Measurements from ENCODE around the gene GIPC3.

Gene GIPC3

GRCh38 chr19:3632098-3632497, 46.8 kb downstream of the GIPC3 start:
- Histone ChIP-seq H3K4me3 (ENCODE audit: insufficient read length, low read depth) (no peak overlapping the region), H3K9ac (ENCODE audit: insufficient read length, low read depth) (no peak overlapping the region), H3K4me1 (ENCODE audit: insufficient read depth, insufficient read length) (peaks cover 2% of the 10 kb centered on the region), H3K27me3 (ENCODE audit: insufficient read depth, insufficient read length) (no peaks in the 10 kb centered on the region), H3K36me3 (ENCODE audit: insufficient read depth, insufficient read length, low read length) (peaks cover 52% of the 10 kb centered on the region), H3K9me3 (ENCODE audit: insufficient read depth, low read length) (no peaks in the 10 kb centered on the region)
- no peak for TF ChIP-seq ZNF274 (IDR thresholded peaks at IDR 0.05; ENCODE audit: low read depth, low read length)
- no peak for TF ChIP-seq YY1 (IDR thresholded peaks at IDR 0.05; ENCODE audit: insufficient read depth, insufficient read length)
- TF ChIP-seq SUZ12 (IDR thresholded peaks at IDR 0.05; ENCODE audit: extremely low read depth, insufficient read depth, insufficient read length), result no peak
- no peak for DNase-seq (ENCODE audit: low read depth, low spot score)

GRCh38 chr19:3632739-3633558, 47.7 kb downstream of the GIPC3 start:
- H3K27me3 ChIP-seq (ENCODE audit: insufficient read depth, insufficient read length), result no peaks in the 10 kb centered on the region
- H3K36me3 ChIP-seq (ENCODE audit: insufficient read depth, insufficient read length, low read length), result peaks cover 59% of the 10 kb centered on the region
- H3K4me1 ChIP-seq (ENCODE audit: insufficient read depth, insufficient read length), result peaks cover 2% of the 10 kb centered on the region
- no peak overlapping the region for H3K9ac ChIP-seq (ENCODE audit: insufficient read length, low read depth)
- TF ChIP-seq SUZ12 (IDR thresholded peaks at IDR 0.05; ENCODE audit: extremely low read depth, insufficient read depth, insufficient read length) (no peak), YY1 (IDR thresholded peaks at IDR 0.05; ENCODE audit: insufficient read depth, insufficient read length) (no peak), ZNF274 (IDR thresholded peaks at IDR 0.05; ENCODE audit: low read depth, low read length) (no peak)
- DNase-seq (ENCODE audit: low read depth, low spot score), result no peak
- no peak overlapping the region for H3K4me3 ChIP-seq (ENCODE audit: insufficient read length, low read depth)
- H3K9me3 ChIP-seq (ENCODE audit: insufficient read depth, low read length), result no peaks in the 10 kb centered on the region

GRCh38 chr19:3633559-3633988, 48.3 kb downstream of the GIPC3 start:
- DNase-seq (ENCODE audit: low read depth, low spot score), result no peak
- Histone ChIP-seq H3K4me1 (ENCODE audit: insufficient read depth, insufficient read length) (peaks cover 2% of the 10 kb centered on the region), H3K9me3 (ENCODE audit: insufficient read depth, low read length) (no peaks in the 10 kb centered on the region), H3K9ac (ENCODE audit: insufficient read length, low read depth) (no peak overlapping the region), H3K4me3 (ENCODE audit: insufficient read length, low read depth) (no peak overlapping the region), H3K27me3 (ENCODE audit: insufficient read depth, insufficient read length) (no peaks in the 10 kb centered on the region), H3K36me3 (ENCODE audit: insufficient read depth, insufficient read length, low read length) (peaks cover 65% of the 10 kb centered on the region)
- TF ChIP-seq SUZ12 (IDR thresholded peaks at IDR 0.05; ENCODE audit: extremely low read depth, insufficient read depth, insufficient read length), result no peak
- no peak for TF ChIP-seq YY1 (IDR thresholded peaks at IDR 0.05; ENCODE audit: insufficient read depth, insufficient read length)
- TF ChIP-seq ZNF274 (IDR thresholded peaks at IDR 0.05; ENCODE audit: low read depth, low read length), result no peak

- Histone ChIP-seq H3K36me3 (ENCODE audit: insufficient read depth, insufficient read length, low read length) (peaks cover 75% of the 10 kb centered on the region), H3K4me1 (ENCODE audit: insufficient read depth, insufficient read length) (peaks cover 2% of the 10 kb centered on the region), H3K9me3 (ENCODE audit: insufficient read depth, low read length) (no peaks in the 10 kb centered on the region), H3K27me3 (ENCODE audit: insufficient read depth, insufficient read length) (no peaks in the 10 kb centered on the region), H3K4me3 (ENCODE audit: insufficient read length, low read depth) (no peak overlapping the region), H3K9ac (ENCODE audit: insufficient read length, low read depth) (peak overlapping the region; percentile 10)
- TF ChIP-seq SUZ12 (IDR thresholded peaks at IDR 0.05; ENCODE audit: extremely low read depth, insufficient read depth, insufficient read length), result no peak
- no peak for TF ChIP-seq YY1 (IDR thresholded peaks at IDR 0.05; ENCODE audit: insufficient read depth, insufficient read length)
- no peak for DNase-seq (ENCODE audit: low read depth, low spot score)
Measured at GRCh38 chr19:3634496-3635045, 49.3 kb downstream of the GIPC3 start.

- TF ChIP-seq ZNF274 (IDR thresholded peaks at IDR 0.05; ENCODE audit: low read depth, low read length) (no peak), SUZ12 (IDR thresholded peaks at IDR 0.05; ENCODE audit: extremely low read depth, insufficient read depth, insufficient read length) (no peak), YY1 (IDR thresholded peaks at IDR 0.05; ENCODE audit: insufficient read depth, insufficient read length) (no peak)
- Histone ChIP-seq H3K9ac (ENCODE audit: insufficient read length, low read depth) (no peak overlapping the region), H3K4me3 (ENCODE audit: insufficient read length, low read depth) (no peak overlapping the region), H3K27me3 (ENCODE audit: insufficient read depth, insufficient read length) (no peaks in the 10 kb centered on the region), H3K4me1 (ENCODE audit: insufficient read depth, insufficient read length) (peaks cover 2% of the 10 kb centered on the region), H3K9me3 (ENCODE audit: insufficient read depth, low read length) (no peaks in the 10 kb centered on the region), H3K36me3 (ENCODE audit: insufficient read depth, insufficient read length, low read length) (peaks cover 76% of the 10 kb centered on the region)
- DNase-seq (ENCODE audit: low read depth, low spot score), result no peak
Measured at GRCh38 chr19:3636506-3636905, 51.2 kb downstream of the GIPC3 start.

GRCh38 chr19:3636962-3637361, 51.7 kb downstream of the GIPC3 start:
- H3K27me3 ChIP-seq (ENCODE audit: insufficient read depth, insufficient read length), result no peaks in the 10 kb centered on the region
- H3K4me3 ChIP-seq (ENCODE audit: insufficient read length, low read depth), result no peak overlapping the region
- H3K9me3 ChIP-seq (ENCODE audit: insufficient read depth, low read length), result no peaks in the 10 kb centered on the region
- TF ChIP-seq ZNF274 (IDR thresholded peaks at IDR 0.05; ENCODE audit: low read depth, low read length), result no peak
- no peak for TF ChIP-seq YY1 (IDR thresholded peaks at IDR 0.05; ENCODE audit: insufficient read depth, insufficient read length)
- TF ChIP-seq SUZ12 (IDR thresholded peaks at IDR 0.05; ENCODE audit: extremely low read depth, insufficient read depth, insufficient read length), result no peak
- H3K4me1 ChIP-seq (ENCODE audit: insufficient read depth, insufficient read length), result peaks cover 2% of the 10 kb centered on the region
- peaks cover 76% of the 10 kb centered on the region for H3K36me3 ChIP-seq (ENCODE audit: insufficient read depth, insufficient read length, low read length)
- no peak overlapping the region for H3K9ac ChIP-seq (ENCODE audit: insufficient read length, low read depth)
- DNase-seq (ENCODE audit: low read depth, low spot score), result no peak

- peaks cover 76% of the 10 kb centered on the region for H3K36me3 ChIP-seq (ENCODE audit: insufficient read depth, insufficient read length, low read length)
- H3K4me1 ChIP-seq (ENCODE audit: insufficient read depth, insufficient read length), result peaks cover 2% of the 10 kb centered on the region
- no peaks in the 10 kb centered on the region for H3K27me3 ChIP-seq (ENCODE audit: insufficient read depth, insufficient read length)
- TF ChIP-seq ZNF274 (IDR thresholded peaks at IDR 0.05; ENCODE audit: low read depth, low read length), result no peak
- TF ChIP-seq SUZ12 (IDR thresholded peaks at IDR 0.05; ENCODE audit: extremely low read depth, insufficient read depth, insufficient read length), result no peak
- no peak for TF ChIP-seq YY1 (IDR thresholded peaks at IDR 0.05; ENCODE audit: insufficient read depth, insufficient read length)
- H3K9ac ChIP-seq (ENCODE audit: insufficient read length, low read depth), result no peak overlapping the region
- H3K9me3 ChIP-seq (ENCODE audit: insufficient read depth, low read length), result no peaks in the 10 kb centered on the region
- DNase-seq (ENCODE audit: low read depth, low spot score), result no peak
- H3K4me3 ChIP-seq (ENCODE audit: insufficient read length, low read depth), result no peak overlapping the region
Measured at GRCh38 chr19:3637621-3638020, 52.3 kb downstream of the GIPC3 start.
